KMS-11 (cell line): ENCODE data around the gene STXBP6.

Experiments used
- H2AFZ ChIP-seq: fragments of 200-600 bp; sonication (generic); 2 replicates; pipeline ENCODE4 v1.6.1; 2016; ENCODE audit warnings: antibody characterized with exemption, mixed run types, low read depth
- H3K27ac ChIP-seq: fragments of 200-600 bp; sonication (generic); 2 replicates; pipeline ENCODE4 v1.6.1; 2016; ENCODE audit warnings: mild to moderate bottlenecking, mixed run types
- H3K27me3 ChIP-seq: fragments of 200-600 bp; sonication (generic); 2 replicates; pipeline ENCODE4 v1.6.1; 2017; ENCODE audit warnings: mild to moderate bottlenecking, low read depth, mixed run types, moderate library complexity; ENCODE audit not compliant: insufficient read depth
- H3K36me3 ChIP-seq: fragments of 200-600 bp; sonication (generic); 2 replicates; pipeline ENCODE4 v1.6.1; 2017; ENCODE audit warnings: mild to moderate bottlenecking, mixed run types; ENCODE audit not compliant: insufficient read depth
- H3K4me1 ChIP-seq: fragments of 200-600 bp; sonication (generic); 2 replicates; pipeline ENCODE4 v1.6.1; 2016; ENCODE audit warnings: mild to moderate bottlenecking, low read depth, mixed run types; ENCODE audit not compliant: poor library complexity, severe bottlenecking
- H3K4me2 ChIP-seq: fragments of 200-600 bp; sonication (generic); 2 replicates; pipeline ENCODE4 v1.7.0; 2016; ENCODE audit warnings: mild to moderate bottlenecking, mixed run types
- H3K4me3 ChIP-seq: fragments of 200-600 bp; sonication (generic); IDR thresholded peaks from 2 replicates; pipeline ENCODE4 v1.6.1; 2017; ENCODE audit warnings: low read depth, low read length, mixed read lengths; ENCODE audit not compliant: insufficient read depth
- H3K79me2 ChIP-seq: fragments of 200-600 bp; sonication (generic); 2 replicates; pipeline ENCODE4 v1.6.1; 2016; ENCODE audit warnings: low read depth, mixed run types; ENCODE audit not compliant: insufficient read depth
- H3K9ac ChIP-seq: fragments of 200-600 bp; sonication (generic); 2 replicates; pipeline ENCODE4 v1.6.1; 2016; ENCODE audit warnings: mild to moderate bottlenecking, mixed run types
- H4K20me1 ChIP-seq: fragments of 200-600 bp; sonication (generic); 2 replicates; pipeline ENCODE4 v1.6.1; 2016; ENCODE audit warnings: mild to moderate bottlenecking, mixed run types; ENCODE audit not compliant: insufficient read depth
- TF ChIP-seq, protein P1 (sequence below): fragments of 200-600 bp; sonication (generic); conservative IDR thresholded peaks from 2 replicates; pipeline ENCODE4 v1.6.1; 2017; ENCODE audit warnings: low read depth, mild to moderate bottlenecking, antibody characterized with exemption, low read length, moderate library complexity, mixed read lengths

Gene STXBP6

DNA sequence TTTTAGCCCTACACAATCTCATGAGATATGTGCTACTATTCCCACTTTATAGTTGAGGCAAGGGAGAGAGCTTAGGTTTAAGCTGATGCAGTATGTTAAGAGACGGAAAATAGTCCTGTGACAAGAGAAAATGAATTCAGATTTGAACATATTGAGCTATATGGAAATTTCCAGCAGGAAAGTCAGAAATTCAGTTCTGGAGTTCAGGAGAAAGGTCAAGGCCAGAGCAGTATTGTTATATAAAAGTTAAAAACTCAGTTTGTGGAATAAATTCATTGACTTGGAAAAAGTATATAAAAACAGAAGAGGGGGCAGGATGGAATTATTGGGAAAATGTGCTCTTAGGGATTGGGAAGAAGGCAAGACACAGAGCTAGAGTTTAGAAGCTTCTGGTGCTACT, 248.9 kb downstream of the STXBP6 start:
- H4K20me1 ChIP-seq, result no peaks in the 10 kb centered on the region
- no peak overlapping the region for H3K9ac ChIP-seq

DNA sequence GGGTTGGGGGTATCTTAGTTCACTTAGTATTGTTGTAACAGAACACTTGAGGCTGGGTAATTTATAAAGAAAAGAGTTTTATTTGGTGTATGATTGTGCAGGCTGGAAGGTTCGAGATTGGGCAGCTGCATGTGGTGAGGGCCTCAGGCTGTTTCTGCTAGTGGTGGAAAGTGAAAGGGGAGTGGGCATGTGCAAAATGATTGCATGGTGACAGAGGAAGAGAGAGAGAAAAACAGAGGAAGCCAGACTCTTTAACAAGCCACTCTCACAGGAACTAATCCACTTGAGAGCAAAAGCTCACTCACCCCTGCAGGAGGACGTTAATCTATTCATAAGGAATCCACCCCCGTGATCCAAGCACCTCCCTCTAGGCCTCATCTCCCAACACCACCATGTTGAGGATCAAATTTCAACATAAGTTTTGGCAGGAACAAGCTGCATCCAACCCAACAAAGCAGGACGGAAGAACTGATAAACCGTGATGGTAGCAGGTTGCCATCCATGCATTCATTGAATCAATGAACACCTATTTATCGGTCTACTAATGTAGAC, 251.0 kb downstream of the STXBP6 start:
- H3K27ac ChIP-seq, result no peak overlapping the region
- H3K27me3 ChIP-seq, result no peaks in the 10 kb centered on the region
- no peak overlapping the region for H3K9ac ChIP-seq
- H3K36me3 ChIP-seq, result no peaks in the 10 kb centered on the region
- no peak overlapping the region for H3K4me3 ChIP-seq
- H2AFZ ChIP-seq, result no peak overlapping the region
- no peak overlapping the region for H3K4me2 ChIP-seq
- H3K79me2 ChIP-seq, result no peaks in the 10 kb centered on the region
- H4K20me1 ChIP-seq, result no peaks in the 10 kb centered on the region
- TF ChIP-seq, protein P1, sequence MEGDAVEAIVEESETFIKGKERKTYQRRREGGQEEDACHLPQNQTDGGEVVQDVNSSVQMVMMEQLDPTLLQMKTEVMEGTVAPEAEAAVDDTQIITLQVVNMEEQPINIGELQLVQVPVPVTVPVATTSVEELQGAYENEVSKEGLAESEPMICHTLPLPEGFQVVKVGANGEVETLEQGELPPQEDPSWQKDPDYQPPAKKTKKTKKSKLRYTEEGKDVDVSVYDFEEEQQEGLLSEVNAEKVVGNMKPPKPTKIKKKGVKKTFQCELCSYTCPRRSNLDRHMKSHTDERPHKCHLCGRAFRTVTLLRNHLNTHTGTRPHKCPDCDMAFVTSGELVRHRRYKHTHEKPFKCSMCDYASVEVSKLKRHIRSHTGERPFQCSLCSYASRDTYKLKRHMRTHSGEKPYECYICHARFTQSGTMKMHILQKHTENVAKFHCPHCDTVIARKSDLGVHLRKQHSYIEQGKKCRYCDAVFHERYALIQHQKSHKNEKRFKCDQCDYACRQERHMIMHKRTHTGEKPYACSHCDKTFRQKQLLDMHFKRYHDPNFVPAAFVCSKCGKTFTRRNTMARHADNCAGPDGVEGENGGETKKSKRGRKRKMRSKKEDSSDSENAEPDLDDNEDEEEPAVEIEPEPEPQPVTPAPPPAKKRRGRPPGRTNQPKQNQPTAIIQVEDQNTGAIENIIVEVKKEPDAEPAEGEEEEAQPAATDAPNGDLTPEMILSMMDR, result no peak
- H3K4me1 ChIP-seq, result peaks cover 12% of the 10 kb centered on the region

More for the DNA sequence above, 248.9 kb downstream of the STXBP6 start:
- TF ChIP-seq, protein P1, result no peak
- H3K4me1 ChIP-seq, result peaks cover 12% of the 10 kb centered on the region
- H2AFZ ChIP-seq, result no peak overlapping the region
- H3K4me3 ChIP-seq, result no peak overlapping the region
- no peak overlapping the region for H3K4me2 ChIP-seq
- no peaks in the 10 kb centered on the region for H3K79me2 ChIP-seq
- H3K36me3 ChIP-seq, result no peaks in the 10 kb centered on the region
- H3K27ac ChIP-seq, result no peak overlapping the region
- no peaks in the 10 kb centered on the region for H3K27me3 ChIP-seq

DNA sequence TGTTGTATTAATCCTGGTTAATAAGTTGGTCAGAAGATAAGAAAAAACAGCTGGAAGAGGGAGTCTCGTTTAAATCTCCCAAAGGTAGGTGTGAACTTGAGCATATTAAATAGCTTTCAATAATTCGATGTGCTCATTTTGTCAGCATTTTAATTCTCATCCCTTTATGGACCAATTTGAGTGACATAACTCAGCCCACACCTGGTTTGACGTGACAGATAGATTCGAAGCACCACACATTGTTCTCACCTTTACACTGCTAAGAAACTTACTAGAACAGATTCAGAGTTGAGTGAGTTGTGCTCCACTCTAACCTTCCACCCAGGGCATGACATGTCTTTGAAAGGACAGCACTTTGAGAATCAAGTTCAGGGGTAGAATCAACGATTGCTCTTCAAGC, 254.5 kb downstream of the STXBP6 start:
- Histone ChIP-seq H3K9ac (no peak overlapping the region), H3K4me3 (no peak overlapping the region), H3K27ac (no peak overlapping the region), H3K4me1 (peaks cover 12% of the 10 kb centered on the region), H2AFZ (no peak overlapping the region), H3K4me2 (no peak overlapping the region), H3K27me3 (no peaks in the 10 kb centered on the region), H3K79me2 (no peaks in the 10 kb centered on the region), H3K36me3 (no peaks in the 10 kb centered on the region), H4K20me1 (no peaks in the 10 kb centered on the region)
- TF ChIP-seq, protein P1, result no peak

DNA sequence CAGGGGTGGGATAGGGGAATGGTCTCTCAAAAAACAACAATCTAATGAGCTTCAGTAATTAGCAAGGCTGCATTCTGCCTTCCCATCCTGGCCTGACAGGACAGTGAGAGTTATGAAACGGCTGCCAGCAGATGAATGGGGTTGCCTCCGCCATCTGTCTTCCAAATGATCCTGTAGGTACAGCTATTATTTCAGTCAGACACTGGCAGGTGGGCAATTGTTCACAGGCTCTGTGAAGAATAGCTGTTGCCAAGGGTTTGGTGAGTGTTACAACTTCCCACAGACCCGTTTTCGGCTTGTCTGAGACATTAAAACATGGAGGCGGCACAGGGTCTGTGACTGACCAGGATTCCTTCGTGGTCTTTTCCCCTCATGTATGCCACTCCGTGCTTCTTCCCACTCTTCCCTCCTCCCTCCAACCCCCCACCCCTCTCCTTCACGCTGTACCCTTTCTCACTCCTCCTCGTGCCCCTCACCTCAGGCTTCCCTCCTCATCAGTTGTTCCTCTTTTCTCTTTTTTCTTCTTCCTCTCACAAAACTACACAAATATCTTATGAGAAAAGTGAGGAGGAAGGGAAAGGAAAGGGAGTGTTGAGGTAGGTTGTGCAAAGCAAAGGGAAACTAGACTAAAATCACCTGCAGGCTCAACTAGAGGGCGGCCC, 255.2 kb downstream of the STXBP6 start:
- no peak overlapping the region for H3K4me3 ChIP-seq
- no peak overlapping the region for H3K27ac ChIP-seq
- H2AFZ ChIP-seq, result no peak overlapping the region
- H3K36me3 ChIP-seq, result no peaks in the 10 kb centered on the region
- no peaks in the 10 kb centered on the region for H4K20me1 ChIP-seq
- H3K4me2 ChIP-seq, result no peak overlapping the region
- H3K4me1 ChIP-seq, result peaks cover 12% of the 10 kb centered on the region
- no peaks in the 10 kb centered on the region for H3K79me2 ChIP-seq
- no peaks in the 10 kb centered on the region for H3K27me3 ChIP-seq
- TF ChIP-seq, protein P1, result no peak
- no peak overlapping the region for H3K9ac ChIP-seq
